Measurements from ENCODE around the gene ARHGAP15. TPM values are rescaled to one million over a fixed set of nuclear protein-coding genes. Genes with fewer than 3 reads are reported as not detected.

The ARHGAP15 gene
- total RNA-seq, 2 experiments from 2014 or later = 72.1 to 98.4 TPM

DNA sequence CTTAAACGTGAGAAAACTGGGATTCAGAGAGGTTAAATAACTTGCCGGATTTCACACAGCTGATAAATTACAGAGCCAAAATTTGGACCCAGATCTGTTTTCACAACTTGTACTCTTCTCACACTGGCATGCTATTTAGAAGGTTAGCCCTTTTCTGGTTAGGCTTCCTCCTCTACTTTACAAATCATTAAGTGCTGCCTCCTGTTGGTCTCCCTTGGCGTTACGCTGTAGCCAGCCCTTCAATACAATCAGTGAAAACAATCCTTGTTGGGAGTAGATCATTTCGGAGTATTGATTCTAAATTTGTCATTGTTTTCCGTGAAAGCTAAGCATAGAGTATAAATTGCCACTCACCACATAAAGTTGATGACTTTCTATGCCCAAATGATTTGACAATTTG lies 153.5 kb downstream of the ARHGAP15 start:
- Histone ChIP-seq H3K4me3 (ENCODE audit: low read depth, low read length, poor library complexity, severe bottlenecking) (no peak overlapping the region), H3K36me3 (ENCODE audit: insufficient read depth, low read length) (no peaks in the 10 kb centered on the region), H3K9me2 (ENCODE audit: insufficient read depth, low read length) (no peaks in the 10 kb centered on the region), H3K9me3 (ENCODE audit: low read length) (no peaks in the 10 kb centered on the region), H3K27ac (ENCODE audit: low read depth, low read length, poor library complexity, severe bottlenecking) (no peak overlapping the region), H3K79me2 (ENCODE audit: insufficient read depth, low read depth, low read length) (no peaks in the 10 kb centered on the region), H2AFZ (ENCODE audit: low read length) (no peak overlapping the region), H3K4me1 (ENCODE audit: insufficient read depth, low read length, poor library complexity, severe bottlenecking) (no peaks in the 10 kb centered on the region), H3K4me2 (ENCODE audit: low read length) (no peak overlapping the region), H4K20me1 (ENCODE audit: insufficient read depth, low read length) (peaks cover 6% of the 10 kb centered on the region; the same call in 1 of the 2 replicates)
- no peak for DNase-seq (ENCODE audit: low spot score)
- intact Hi-C loops (cut with micrococcal nuclease; ENCODE audit: unreplicated experiment) = no loop called here
- no peak for TF ChIP-seq EZH2phosphoT487 (IDR thresholded peaks at IDR 0.05; ENCODE audit: borderline replicate concordance, low read depth, low read length)
- TF ChIP-seq CTCF (conservative IDR thresholded peaks at IDR 0.05; ENCODE audit: low read length) = peak; percentile 69
- CTCF ChIA-PET (ENCODE audit: unreplicated experiment) = no interaction called here
- no TSS peak for BruUV-seq (replicated peaks)
- POLR2A ChIA-PET = no interaction called here

GRCh38 chr2:143284087-143284675 lies 155.0 kb downstream of the ARHGAP15 start:
- peak; percentile 70 for DNase-seq (ENCODE audit: low spot score)
- intact Hi-C loops (cut with micrococcal nuclease; ENCODE audit: unreplicated experiment) = no loop called here

More at GRCh38 chr2:143284087-143284675, 155.0 kb downstream of the ARHGAP15 start:
- BruUV-seq (replicated peaks) = no TSS peak
- H2AFZ ChIP-seq (ENCODE audit: low read length) = no peak overlapping the region
- TF ChIP-seq CTCF (conservative IDR thresholded peaks at IDR 0.05; ENCODE audit: low read length) = peak; percentile 98
- TF ChIP-seq EZH2phosphoT487 (IDR thresholded peaks at IDR 0.05; ENCODE audit: borderline replicate concordance, low read depth, low read length) = no peak
- H3K4me3 ChIP-seq (ENCODE audit: low read depth, low read length, poor library complexity, severe bottlenecking) = no peak overlapping the region
- ChIA-PET CTCF (ENCODE audit: unreplicated experiment) (interaction anchor here (1.5 kb wide), 1 partner anchor 9 kb away, joined by 3 read pairs; no protein-coding TSS in a partner anchor), POLR2A (interaction anchor here (1.1 kb wide), 1 partner anchor 19 kb away, joined by 4 read pairs; no protein-coding TSS in a partner anchor)
- no peaks in the 10 kb centered on the region for H3K9me2 ChIP-seq (ENCODE audit: insufficient read depth, low read length)
- H3K27ac ChIP-seq (ENCODE audit: low read depth, low read length, poor library complexity, severe bottlenecking) = no peak overlapping the region
- no peaks in the 10 kb centered on the region for H3K4me1 ChIP-seq (ENCODE audit: insufficient read depth, low read length, poor library complexity, severe bottlenecking)
- no peaks in the 10 kb centered on the region for H3K36me3 ChIP-seq (ENCODE audit: insufficient read depth, low read length)
- H3K79me2 ChIP-seq (ENCODE audit: insufficient read depth, low read depth, low read length) = no peaks in the 10 kb centered on the region
- H3K4me2 ChIP-seq (ENCODE audit: low read length) = no peak overlapping the region
- peaks cover 6% of the 10 kb centered on the region; the same call in 1 of the 2 replicates for H4K20me1 ChIP-seq (ENCODE audit: insufficient read depth, low read length)
- no peaks in the 10 kb centered on the region for H3K9me3 ChIP-seq (ENCODE audit: low read length)

All from OCI-LY7 (cell line).